ENCODE results near the gene CFH. TPM values are rescaled to one million over a fixed set of nuclear protein-coding genes. Genes with fewer than 3 reads are reported as not detected.

The CFH gene
- total RNA-seq, 2 donors from 2014 or later, result 23.5 to 31.5 TPM

DNA sequence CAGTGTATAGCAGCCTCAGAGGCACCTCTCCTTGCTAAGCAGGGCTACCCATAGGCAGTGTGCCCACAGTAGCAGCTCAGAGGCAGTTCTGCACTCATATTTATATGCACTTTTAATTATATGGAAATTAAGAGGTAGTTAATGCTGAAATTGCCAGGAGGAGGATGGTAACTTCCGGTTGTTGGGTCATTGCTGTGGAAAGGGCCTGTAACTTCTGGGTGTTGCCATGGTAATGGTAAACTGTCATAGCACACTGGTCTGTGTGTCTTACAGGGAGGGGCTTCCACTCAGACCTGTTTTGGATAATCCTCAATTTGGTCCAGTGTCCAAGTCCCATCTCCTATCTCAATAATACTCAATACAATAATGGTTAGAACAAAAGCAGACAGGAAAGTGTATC lies 7.6 kb downstream of the CFH start:
- no peak overlapping the region for H3K27ac ChIP-seq
- DNase-seq (ENCODE audit: low spot score), result no peak
- intact Hi-C loops (cut with DNase I), result no loop called here
- H3K4me1 ChIP-seq (replicated peaks), result no peaks in the 10 kb centered on the region
- no peaks in the 10 kb centered on the region for H3K9me3 ChIP-seq
- no peaks in the 10 kb centered on the region for H3K27me3 ChIP-seq (replicated peaks; ENCODE audit: insufficient read depth)
- no peak overlapping the region for H3K4me3 ChIP-seq
- WGBS, result 91% methylated on average over 1 of the region's 1 CpG
- no peaks in the 10 kb centered on the region for H3K36me3 ChIP-seq
- TF ChIP-seq POLR2AphosphoS5 (IDR thresholded peaks at IDR 0.05) (no peak), POLR2A (IDR thresholded peaks at IDR 0.05) (no peak)
- TF ChIP-seq, protein P1, sequence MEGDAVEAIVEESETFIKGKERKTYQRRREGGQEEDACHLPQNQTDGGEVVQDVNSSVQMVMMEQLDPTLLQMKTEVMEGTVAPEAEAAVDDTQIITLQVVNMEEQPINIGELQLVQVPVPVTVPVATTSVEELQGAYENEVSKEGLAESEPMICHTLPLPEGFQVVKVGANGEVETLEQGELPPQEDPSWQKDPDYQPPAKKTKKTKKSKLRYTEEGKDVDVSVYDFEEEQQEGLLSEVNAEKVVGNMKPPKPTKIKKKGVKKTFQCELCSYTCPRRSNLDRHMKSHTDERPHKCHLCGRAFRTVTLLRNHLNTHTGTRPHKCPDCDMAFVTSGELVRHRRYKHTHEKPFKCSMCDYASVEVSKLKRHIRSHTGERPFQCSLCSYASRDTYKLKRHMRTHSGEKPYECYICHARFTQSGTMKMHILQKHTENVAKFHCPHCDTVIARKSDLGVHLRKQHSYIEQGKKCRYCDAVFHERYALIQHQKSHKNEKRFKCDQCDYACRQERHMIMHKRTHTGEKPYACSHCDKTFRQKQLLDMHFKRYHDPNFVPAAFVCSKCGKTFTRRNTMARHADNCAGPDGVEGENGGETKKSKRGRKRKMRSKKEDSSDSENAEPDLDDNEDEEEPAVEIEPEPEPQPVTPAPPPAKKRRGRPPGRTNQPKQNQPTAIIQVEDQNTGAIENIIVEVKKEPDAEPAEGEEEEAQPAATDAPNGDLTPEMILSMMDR (IDR thresholded peaks at IDR 0.05), result no peak

DNA sequence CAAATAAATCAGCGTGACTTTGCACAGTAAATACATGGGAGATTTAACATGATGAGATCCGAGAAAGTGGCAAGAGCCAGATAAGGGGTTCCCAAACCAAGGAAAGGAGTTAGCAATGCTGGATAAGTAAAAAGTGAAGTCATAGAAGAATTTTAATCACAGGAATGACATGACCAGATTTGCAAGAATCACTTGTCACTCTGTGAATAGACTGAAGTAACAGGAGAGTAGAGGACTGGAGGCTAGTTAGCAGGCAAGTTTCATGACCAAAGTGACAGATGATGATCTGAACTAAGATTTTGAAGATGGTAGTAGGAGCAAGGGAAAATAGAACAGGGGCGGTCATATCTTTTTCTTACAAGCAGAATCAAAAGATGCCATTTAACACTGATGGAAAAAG lies 8.4 kb downstream of the CFH start:
- no peak for DNase-seq (ENCODE audit: low spot score)
- Histone ChIP-seq H3K9me3 (no peaks in the 10 kb centered on the region), H3K27me3 (replicated peaks; ENCODE audit: insufficient read depth) (no peaks in the 10 kb centered on the region), H3K4me1 (replicated peaks) (no peaks in the 10 kb centered on the region), H3K27ac (no peak overlapping the region), H3K4me3 (no peak overlapping the region), H3K36me3 (no peaks in the 10 kb centered on the region)
- TF ChIP-seq, protein P1 (IDR thresholded peaks at IDR 0.05), result no peak
- no peak for TF ChIP-seq POLR2AphosphoS5 (IDR thresholded peaks at IDR 0.05)
- TF ChIP-seq POLR2A (IDR thresholded peaks at IDR 0.05), result no peak
- WGBS, result 86% methylated on average over 3 of the region's 3 CpGs
- intact Hi-C loops (cut with DNase I), result loop anchor here (2.0 to 5.0 kb wide), 2 partner anchors 305 to 513 kb away; no protein-coding TSS in a partner anchor

DNA sequence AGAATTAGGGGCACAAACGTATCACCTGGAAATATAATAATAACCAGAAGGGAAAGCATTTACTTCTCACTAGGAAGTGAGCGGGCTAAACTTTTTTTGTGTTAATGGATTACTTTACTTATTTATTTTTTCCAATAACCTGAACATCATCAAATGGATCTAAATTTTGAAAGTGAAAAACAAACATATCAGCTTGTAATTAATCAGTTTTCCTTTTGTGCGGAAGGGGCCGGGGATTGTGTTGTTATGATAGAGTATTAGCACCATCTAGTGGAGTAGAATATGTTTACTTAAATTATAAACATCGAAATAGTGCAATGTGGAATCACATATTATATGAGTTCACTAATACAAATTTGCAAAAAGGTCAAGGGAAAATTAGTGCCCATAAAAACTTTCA lies 9.0 kb downstream of the CFH start:
- Histone ChIP-seq H3K27me3 (replicated peaks; ENCODE audit: insufficient read depth) (no peaks in the 10 kb centered on the region), H3K36me3 (no peaks in the 10 kb centered on the region), H3K4me1 (replicated peaks) (no peaks in the 10 kb centered on the region), H3K9me3 (no peaks in the 10 kb centered on the region), H3K27ac (no peak overlapping the region), H3K4me3 (no peak overlapping the region)
- DNase-seq (ENCODE audit: low spot score), result no peak
- WGBS, result 11% methylated on average over 5 of the region's 5 CpGs
- TF ChIP-seq POLR2AphosphoS5 (IDR thresholded peaks at IDR 0.05), result no peak
- TF ChIP-seq, protein P1 (IDR thresholded peaks at IDR 0.05), result peak in 3 of 4 experiments; percentile 51 to 78 (median 77)
- intact Hi-C loops (cut with DNase I), result loop anchor here (2.0 to 5.0 kb wide), 2 partner anchors 306 to 514 kb away; no protein-coding TSS in a partner anchor

DNA sequence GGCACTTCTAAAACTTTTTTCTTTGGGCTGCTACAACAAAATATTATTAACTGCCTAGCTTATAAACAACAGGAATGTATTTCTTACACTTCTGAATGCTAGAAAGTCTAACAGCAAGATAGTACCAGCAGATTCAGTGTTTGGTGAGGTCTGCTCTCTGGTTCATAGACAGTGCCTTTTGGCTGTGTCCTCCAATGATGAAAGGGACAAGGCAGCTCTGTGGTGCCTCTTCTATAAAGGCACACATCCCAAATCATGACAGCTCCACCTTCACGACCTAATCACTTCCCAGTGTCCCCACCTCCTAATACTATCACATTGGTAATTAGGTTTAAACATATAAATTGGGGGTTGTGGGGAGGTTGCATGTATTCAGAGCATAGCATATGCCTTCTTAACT lies 9.5 kb downstream of the CFH start:
- 7% methylated on average over 1 of the region's 1 CpG for WGBS

DNA sequence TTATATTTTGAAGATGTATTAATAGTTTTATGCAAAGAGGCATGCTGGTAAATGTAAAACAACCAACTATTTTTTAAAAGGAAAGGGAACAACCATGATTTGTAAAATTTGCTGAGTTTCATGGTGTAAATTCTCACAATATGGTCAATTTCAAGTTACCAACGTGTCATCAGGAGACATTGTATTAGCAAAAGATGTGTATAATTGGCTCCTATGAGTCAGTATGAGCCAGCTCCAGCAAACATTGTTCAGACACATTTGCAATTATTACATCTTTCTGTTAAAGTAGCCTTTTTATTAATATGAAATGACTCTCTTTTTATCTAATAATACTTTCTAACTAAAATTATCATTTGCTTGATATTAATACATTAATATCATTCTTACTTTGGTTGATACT lies 15.3 kb downstream of the CFH start:
- WGBS, result 94% methylated on average over 1 of the region's 1 CpG
- DNase-seq (ENCODE audit: low spot score), result no peak
- no peak overlapping the region for H3K27ac ChIP-seq
- H3K4me3 ChIP-seq, result no peak overlapping the region
- no peak for TF ChIP-seq POLR2A (IDR thresholded peaks at IDR 0.05)
- TF ChIP-seq, protein P1 (IDR thresholded peaks at IDR 0.05), result no peak
- no peak for TF ChIP-seq POLR2AphosphoS5 (IDR thresholded peaks at IDR 0.05)
- intact Hi-C loops (cut with DNase I), result no loop called here
- H3K27me3 ChIP-seq (replicated peaks; ENCODE audit: insufficient read depth), result no peaks in the 10 kb centered on the region
- no peaks in the 10 kb centered on the region for H3K4me1 ChIP-seq (replicated peaks)
- no peaks in the 10 kb centered on the region for H3K9me3 ChIP-seq
- no peaks in the 10 kb centered on the region for H3K36me3 ChIP-seq

More for the DNA sequence above, 9.5 kb downstream of the CFH start:
- H3K27ac ChIP-seq, result no peak overlapping the region
- no peak for TF ChIP-seq POLR2AphosphoS5 (IDR thresholded peaks at IDR 0.05)
- no peak for TF ChIP-seq POLR2A (IDR thresholded peaks at IDR 0.05)
- TF ChIP-seq, protein P1 (IDR thresholded peaks at IDR 0.05), result no peak
- H3K4me3 ChIP-seq, result no peak overlapping the region
- no peaks in the 10 kb centered on the region for H3K27me3 ChIP-seq (replicated peaks; ENCODE audit: insufficient read depth)
- no peak for DNase-seq (ENCODE audit: low spot score)
- no peaks in the 10 kb centered on the region for H3K36me3 ChIP-seq
- intact Hi-C loops (cut with DNase I), result loop anchor here (2.0 to 5.0 kb wide), 2 partner anchors 307 to 514 kb away; no protein-coding TSS in a partner anchor
- H3K4me1 ChIP-seq (replicated peaks), result no peaks in the 10 kb centered on the region
- no peaks in the 10 kb centered on the region for H3K9me3 ChIP-seq

All from prostate gland (tissue), 2 donors.